OCI-LY3 (cell line): ENCODE data around the gene SYNDIG1.

Experiments
- H2AFZ ChIP-seq: fragments of 200-600, 300-600 bp; shearing (Covaris generic); 2 replicates; pipeline ENCODE4 v1.6.0; 2014; ENCODE audit warnings: antibody characterized with exemption, low read depth, low read length
- H3K27ac ChIP-seq: fragments of 200-600, 300-600 bp; sonication (generic); 2 replicates; pipeline ENCODE4 v1.5.1; 2014; ENCODE audit warnings: mild to moderate bottlenecking, low read length, moderate library complexity, mixed read lengths
- H3K27me3 ChIP-seq: fragments of 200-600, 300-600 bp; sonication (generic); 2 replicates; pipeline ENCODE4 v1.6.1; 2014; ENCODE audit warnings: low read depth, low read length, mixed read lengths
- H3K36me3 ChIP-seq: fragments of 200-600, 300-600 bp; sonication (generic); replicated peaks from 2 replicates; pipeline ENCODE3; 2014; ENCODE audit warnings: low read depth, low read length, mixed read lengths
- H3K4me1 ChIP-seq: fragments of 300-600, 200-600 bp; sonication (generic); 2 replicates; pipeline ENCODE4 v1.6.1; 2014; ENCODE audit warnings: low read length, mixed read lengths
- H3K4me2 ChIP-seq: fragments of 200-600, 300-600 bp; sonication (generic); 2 replicates; pipeline ENCODE4 v1.6.1; 2014; ENCODE audit warnings: low read length, mixed read lengths
- H3K4me3 ChIP-seq: fragments of 300-600, 200-600 bp; sonication (generic); 2 replicates; pipeline ENCODE4 v1.5.1; 2014; ENCODE audit warnings: antibody characterized with exemption, mild to moderate bottlenecking, low read length, moderate library complexity
- H3K79me2 ChIP-seq: fragments of 300-600, 200-600 bp; shearing (Covaris generic); 2 replicates; pipeline ENCODE4 v1.6.1; 2014; ENCODE audit warnings: mild to moderate bottlenecking, low read length, mixed read lengths
- H3K9ac ChIP-seq: fragments of 300-600, 200-600 bp; shearing (Covaris generic); 2 replicates; pipeline ENCODE4 v1.6.0; 2014; ENCODE audit warnings: mild to moderate bottlenecking, low read length, moderate library complexity
- H3K9me3 ChIP-seq: fragments of 200-600, 300-600 bp; shearing (Covaris generic); 2 replicates; pipeline ENCODE4 v1.6.1; 2014; ENCODE audit warnings: low read length, mixed read lengths; ENCODE audit not compliant: insufficient read depth
- H4K20me1 ChIP-seq: fragments of 200-600, 300-600 bp; sonication (generic); 2 replicates; pipeline ENCODE4 v1.6.1; 2016; ENCODE audit warnings: low read length, mixed read lengths; ENCODE audit not compliant: insufficient read depth
- EZH2phosphoT487 ChIP-seq: fragments of 200-600 bp; shearing (Covaris generic); IDR thresholded peaks from 2 replicates; pipeline ENCODE4 v1.6.1; 2018; ENCODE audit warnings: antibody characterized with exemption, mixed run types, low read depth
- TF ChIP-seq, protein P1 (sequence below): fragments of 200-600, 300-600 bp; sonication (generic); IDR thresholded peaks from 2 replicates; pipeline ENCODE4 v1.5.1; 2014; ENCODE audit warnings: antibody characterized with exemption, low read length, low read depth

The SYNDIG1 gene

GRCh38 chr20:24519476-24519875 is 50.0 kb downstream of the SYNDIG1 start:
- Histone ChIP-seq H3K9me3 (no peaks in the 10 kb centered on the region), H3K4me1 (peaks cover 15% of the 10 kb centered on the region), H4K20me1 (no peaks in the 10 kb centered on the region), H3K9ac (no peak overlapping the region), H3K4me3 (no peak overlapping the region), H3K4me2 (no peak overlapping the region), H3K27me3 (0 out of 2 replicates have a peak, but pooled peaks cover 4% of the 10 kb centered on the region), H3K79me2 (no peaks in the 10 kb centered on the region), H2AFZ (no peak overlapping the region), H3K36me3 (no peaks in the 10 kb centered on the region), H3K27ac (no peak overlapping the region)
- no peak for TF ChIP-seq EZH2phosphoT487
- TF ChIP-seq, protein P1, sequence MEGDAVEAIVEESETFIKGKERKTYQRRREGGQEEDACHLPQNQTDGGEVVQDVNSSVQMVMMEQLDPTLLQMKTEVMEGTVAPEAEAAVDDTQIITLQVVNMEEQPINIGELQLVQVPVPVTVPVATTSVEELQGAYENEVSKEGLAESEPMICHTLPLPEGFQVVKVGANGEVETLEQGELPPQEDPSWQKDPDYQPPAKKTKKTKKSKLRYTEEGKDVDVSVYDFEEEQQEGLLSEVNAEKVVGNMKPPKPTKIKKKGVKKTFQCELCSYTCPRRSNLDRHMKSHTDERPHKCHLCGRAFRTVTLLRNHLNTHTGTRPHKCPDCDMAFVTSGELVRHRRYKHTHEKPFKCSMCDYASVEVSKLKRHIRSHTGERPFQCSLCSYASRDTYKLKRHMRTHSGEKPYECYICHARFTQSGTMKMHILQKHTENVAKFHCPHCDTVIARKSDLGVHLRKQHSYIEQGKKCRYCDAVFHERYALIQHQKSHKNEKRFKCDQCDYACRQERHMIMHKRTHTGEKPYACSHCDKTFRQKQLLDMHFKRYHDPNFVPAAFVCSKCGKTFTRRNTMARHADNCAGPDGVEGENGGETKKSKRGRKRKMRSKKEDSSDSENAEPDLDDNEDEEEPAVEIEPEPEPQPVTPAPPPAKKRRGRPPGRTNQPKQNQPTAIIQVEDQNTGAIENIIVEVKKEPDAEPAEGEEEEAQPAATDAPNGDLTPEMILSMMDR: no peak

GRCh38 chr20:24521032-24521431 is 51.6 kb downstream of the SYNDIG1 start:
- no peak overlapping the region for H2AFZ ChIP-seq
- no peak overlapping the region for H3K27ac ChIP-seq
- TF ChIP-seq EZH2phosphoT487: no peak
- TF ChIP-seq, protein P1: no peak
- H4K20me1 ChIP-seq: no peaks in the 10 kb centered on the region
- H3K9ac ChIP-seq: no peak overlapping the region
- no peaks in the 10 kb centered on the region for H3K79me2 ChIP-seq
- H3K4me1 ChIP-seq: peaks cover 16% of the 10 kb centered on the region
- no peak overlapping the region for H3K4me2 ChIP-seq
- H3K4me3 ChIP-seq: no peak overlapping the region
- no peaks in the 10 kb centered on the region for H3K36me3 ChIP-seq
- no peaks in the 10 kb centered on the region for H3K9me3 ChIP-seq
- H3K27me3 ChIP-seq: 0 out of 2 replicates have a peak, but pooled peaks cover 4% of the 10 kb centered on the region

DNA sequence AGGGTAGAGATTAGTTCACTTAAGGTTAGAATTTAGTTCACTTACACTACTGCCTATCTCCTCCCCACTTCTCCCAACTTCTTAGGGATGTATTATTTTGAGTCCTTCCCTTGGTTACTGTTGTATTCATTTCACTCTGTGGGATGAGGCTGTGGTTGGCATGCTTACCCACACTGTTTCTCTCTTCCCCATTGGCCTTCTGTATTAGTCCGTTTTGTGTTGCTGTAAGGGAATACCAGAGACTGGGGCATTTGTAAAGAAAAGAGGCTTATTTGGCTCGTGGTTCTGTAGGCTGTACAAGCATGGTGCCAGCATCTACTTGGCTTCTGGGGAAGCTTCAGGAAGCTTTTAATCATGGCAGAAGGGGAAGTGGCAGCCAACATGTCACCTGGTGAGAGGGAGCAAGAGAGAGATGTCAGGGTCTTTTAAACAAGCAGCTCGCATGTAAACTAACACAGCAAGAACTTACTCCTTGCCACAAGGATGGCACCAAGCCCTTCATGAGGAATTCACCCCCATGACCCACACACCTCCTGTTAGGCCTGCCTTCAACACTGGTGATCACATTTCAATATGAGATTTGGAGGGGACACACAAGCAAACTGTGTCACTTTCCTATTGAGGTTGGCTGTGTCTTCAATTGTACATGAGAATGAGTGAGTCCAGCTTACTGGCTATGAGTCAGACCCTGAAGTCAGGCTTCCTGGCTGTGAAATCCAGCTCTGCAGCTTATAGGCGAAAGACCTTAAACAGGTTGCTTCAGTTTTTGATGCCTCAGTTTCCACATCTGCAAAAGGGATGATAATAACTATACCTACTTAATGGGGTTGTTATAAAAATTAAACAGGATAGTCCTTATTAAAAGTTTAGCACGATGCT is 53.3 kb downstream of the SYNDIG1 start:
- H3K4me1 ChIP-seq: peaks cover 18% of the 10 kb centered on the region
- no peaks in the 10 kb centered on the region for H3K79me2 ChIP-seq
- no peaks in the 10 kb centered on the region for H3K36me3 ChIP-seq
- H2AFZ ChIP-seq: 0 out of 2 replicates have a peak overlapping the region, but pooled peaks have one; percentile 13
- H3K27me3 ChIP-seq: 0 out of 2 replicates have a peak, but pooled peaks cover 12% of the 10 kb centered on the region
- no peak overlapping the region for H3K4me2 ChIP-seq
- no peak overlapping the region for H3K27ac ChIP-seq
- H3K9me3 ChIP-seq: no peaks in the 10 kb centered on the region
- TF ChIP-seq, protein P1: no peak
- TF ChIP-seq EZH2phosphoT487: no peak
- no peaks in the 10 kb centered on the region for H4K20me1 ChIP-seq
- H3K4me3 ChIP-seq: no peak overlapping the region
- no peak overlapping the region for H3K9ac ChIP-seq

DNA sequence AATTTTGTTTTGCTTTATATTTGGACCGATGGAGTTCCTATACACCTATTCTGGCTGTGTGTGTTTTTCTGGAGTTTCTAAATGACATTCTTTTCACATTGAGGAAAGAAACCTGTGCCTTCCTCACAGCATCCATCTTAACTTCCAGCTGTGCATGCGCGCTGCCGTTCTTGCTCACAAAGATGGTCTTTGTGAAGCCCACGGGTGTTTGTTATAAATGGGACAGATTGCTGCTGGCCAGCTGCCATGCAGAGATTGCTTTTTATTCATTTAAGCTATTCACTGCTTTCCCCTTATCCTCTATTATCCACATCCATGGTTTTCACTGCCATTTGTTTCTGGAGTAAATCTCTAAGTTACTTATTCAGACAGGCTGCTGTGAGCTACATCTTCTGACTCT is 54.2 kb downstream of the SYNDIG1 start:
- H3K27me3 ChIP-seq: 0 out of 2 replicates have a peak, but pooled peaks cover 12% of the 10 kb centered on the region
- no peak overlapping the region for H3K4me3 ChIP-seq
- no peak overlapping the region for H2AFZ ChIP-seq

More for the DNA sequence above, 54.2 kb downstream of the SYNDIG1 start:
- H3K27ac ChIP-seq: no peak overlapping the region
- peaks cover 18% of the 10 kb centered on the region for H3K4me1 ChIP-seq
- H4K20me1 ChIP-seq: no peaks in the 10 kb centered on the region
- H3K36me3 ChIP-seq: no peaks in the 10 kb centered on the region
- no peaks in the 10 kb centered on the region for H3K79me2 ChIP-seq
- H3K4me2 ChIP-seq: no peak overlapping the region
- H3K9me3 ChIP-seq: no peaks in the 10 kb centered on the region
- TF ChIP-seq, protein P1: no peak
- TF ChIP-seq EZH2phosphoT487: no peak
- no peak overlapping the region for H3K9ac ChIP-seq
